DOHH2 (cell line): Measurements from ENCODE around the gene RFPL3.
A peak's percentile ranks its signal among the peaks of the same experiment; 100 is the strongest.

Experiments used
- H3F3A ChIP-seq: fragments of 200-600 bp; sonication (generic), shearing (Covaris generic); 2 replicates; pipeline ENCODE4 v1.6.0; 2016; ENCODE audit warnings: antibody characterized with exemption, mild to moderate bottlenecking; ENCODE audit not compliant: control insufficient read depth, insufficient read depth
- H3K27ac ChIP-seq: fragments of 200-600 bp; sonication (generic); 2 replicates; pipeline ENCODE4 v1.5.1; 2014; ENCODE audit warnings: low read depth, mild to moderate bottlenecking, low read length, moderate library complexity
- H3K27me3 ChIP-seq: fragments of 200-600 bp; sonication (generic); 2 replicates; pipeline ENCODE4 v1.6.1; 2014; ENCODE audit warnings: mild to moderate bottlenecking, low read length, mixed read lengths; ENCODE audit not compliant: control insufficient read depth
- H3K36me3 ChIP-seq: fragments of 200-600 bp; sonication (generic); 2 replicates; pipeline ENCODE4 v1.6.1; 2014; ENCODE audit warnings: mild to moderate bottlenecking, low read length, moderate library complexity, mixed read lengths; ENCODE audit not compliant: control insufficient read depth
- H3K4me1 ChIP-seq: fragments of 200-600 bp; sonication (generic); 2 replicates; pipeline ENCODE4 v1.6.1; 2014; ENCODE audit warnings: mild to moderate bottlenecking, low read length, mixed read lengths; ENCODE audit not compliant: control insufficient read depth
- H3K4me2 ChIP-seq: fragments of 200-600 bp; sonication (generic); 2 replicates; pipeline ENCODE4 v1.6.0; 2014; ENCODE audit warnings: mild to moderate bottlenecking, low read length, moderate library complexity
- H3K4me3 ChIP-seq: fragments of 200-600 bp; sonication (generic); 2 replicates; pipeline ENCODE4 v1.5.1; 2014; ENCODE audit warnings: mild to moderate bottlenecking, low read length, mixed read lengths
- H3K79me2 ChIP-seq: fragments of 200-600 bp; sonication (generic); 2 replicates; pipeline ENCODE4 v1.6.1; 2014; ENCODE audit warnings: mild to moderate bottlenecking, low read length, mixed read lengths; ENCODE audit not compliant: control insufficient read depth
- H3K9me2 ChIP-seq: fragments of 200-600 bp; sonication (generic); replicated peaks from 2 replicates; pipeline ENCODE4 v1.6.1; 2014; ENCODE audit warnings: mild to moderate bottlenecking, low read length, mixed read lengths; ENCODE audit not compliant: control insufficient read depth
- H3K9me3 ChIP-seq: fragments of 200-600 bp; sonication (generic); 2 replicates; pipeline ENCODE4 v1.6.1; 2014; ENCODE audit warnings: antibody characterized with exemption, low read length, mixed read lengths; ENCODE audit not compliant: control insufficient read depth, insufficient read depth
- H4K20me1 ChIP-seq: fragments of 200-600 bp; sonication (generic); 2 replicates; pipeline ENCODE4 v1.6.0; 2014; ENCODE audit warnings: low read depth, mild to moderate bottlenecking, antibody characterized with exemption, low read length, moderate library complexity; ENCODE audit not compliant: control insufficient read depth, insufficient read depth
- EZH2phosphoT487 ChIP-seq: fragments of 200-600 bp; sonication (generic); IDR thresholded peaks from 2 replicates; pipeline ENCODE4 v1.6.1; 2017; ENCODE audit warnings: borderline replicate concordance, mild to moderate bottlenecking, antibody characterized with exemption, low read length, moderate library complexity, mixed read lengths
- TF ChIP-seq, protein P1 (sequence below): fragments of 200-600 bp; sonication (generic); IDR thresholded peaks from one replicate; pipeline ENCODE4 v1.5.1; 2014; ENCODE audit warnings: antibody characterized with exemption, mild to moderate bottlenecking, low read depth, low read length; ENCODE audit not compliant: poor library complexity, severe bottlenecking

RFPL3 gene

DNA sequence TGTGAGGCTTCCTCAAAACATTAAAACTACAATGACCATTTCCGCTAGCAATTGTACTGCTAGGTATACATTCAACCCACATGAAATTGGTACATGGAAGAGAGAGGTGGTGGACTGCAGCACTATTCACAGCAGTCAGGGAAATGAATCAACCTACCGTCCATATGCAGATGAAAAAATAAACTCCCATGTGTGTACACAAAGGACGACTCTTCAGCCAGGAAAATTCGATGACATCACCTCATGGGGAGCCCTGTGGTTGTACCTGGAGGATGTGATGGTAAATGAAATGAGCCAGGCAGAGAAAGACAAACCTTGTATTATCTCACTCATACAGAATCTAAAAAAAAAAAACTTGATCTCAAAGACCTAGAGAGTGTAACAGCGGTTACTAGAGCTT, 23.3 kb downstream of the RFPL3 start:
- TF ChIP-seq EZH2phosphoT487: no peak
- TF ChIP-seq, protein P1, sequence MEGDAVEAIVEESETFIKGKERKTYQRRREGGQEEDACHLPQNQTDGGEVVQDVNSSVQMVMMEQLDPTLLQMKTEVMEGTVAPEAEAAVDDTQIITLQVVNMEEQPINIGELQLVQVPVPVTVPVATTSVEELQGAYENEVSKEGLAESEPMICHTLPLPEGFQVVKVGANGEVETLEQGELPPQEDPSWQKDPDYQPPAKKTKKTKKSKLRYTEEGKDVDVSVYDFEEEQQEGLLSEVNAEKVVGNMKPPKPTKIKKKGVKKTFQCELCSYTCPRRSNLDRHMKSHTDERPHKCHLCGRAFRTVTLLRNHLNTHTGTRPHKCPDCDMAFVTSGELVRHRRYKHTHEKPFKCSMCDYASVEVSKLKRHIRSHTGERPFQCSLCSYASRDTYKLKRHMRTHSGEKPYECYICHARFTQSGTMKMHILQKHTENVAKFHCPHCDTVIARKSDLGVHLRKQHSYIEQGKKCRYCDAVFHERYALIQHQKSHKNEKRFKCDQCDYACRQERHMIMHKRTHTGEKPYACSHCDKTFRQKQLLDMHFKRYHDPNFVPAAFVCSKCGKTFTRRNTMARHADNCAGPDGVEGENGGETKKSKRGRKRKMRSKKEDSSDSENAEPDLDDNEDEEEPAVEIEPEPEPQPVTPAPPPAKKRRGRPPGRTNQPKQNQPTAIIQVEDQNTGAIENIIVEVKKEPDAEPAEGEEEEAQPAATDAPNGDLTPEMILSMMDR: no peak
- H3F3A ChIP-seq: no peaks in the 10 kb centered on the region

DNA sequence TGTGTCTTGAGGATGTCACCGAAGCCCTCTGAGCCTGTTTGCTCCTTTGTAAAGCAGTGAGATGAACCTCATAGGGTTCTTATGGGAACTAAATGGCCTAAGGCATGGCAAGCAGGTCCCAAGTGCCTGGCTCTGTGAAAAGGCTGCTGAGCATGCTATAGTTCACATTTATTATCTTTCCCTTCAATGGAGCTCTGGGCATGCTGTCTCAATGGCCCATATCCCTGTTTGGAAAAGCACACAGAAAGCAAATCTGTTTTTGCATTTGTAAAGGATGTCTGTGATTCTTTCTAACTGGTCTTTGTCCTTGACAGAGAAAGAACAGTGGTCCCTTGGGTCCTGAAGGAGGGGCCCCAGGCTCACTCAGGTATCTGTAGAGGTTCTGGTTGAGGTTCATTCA, 28.0 kb downstream of the RFPL3 start:
- Histone ChIP-seq H4K20me1 (no peaks in the 10 kb centered on the region), H3K27me3 (no peaks in the 10 kb centered on the region), H3K4me2 (no peak overlapping the region), H3K9me3 (no peaks in the 10 kb centered on the region), H3K4me1 (no peaks in the 10 kb centered on the region), H3K4me3 (no peak overlapping the region), H3K27ac (no peak overlapping the region), H3K36me3 (peaks cover 31% of the 10 kb centered on the region), H3K79me2 (no peaks in the 10 kb centered on the region), H3K9me2 (no peaks in the 10 kb centered on the region), H3F3A (no peaks in the 10 kb centered on the region)
- no peak for TF ChIP-seq EZH2phosphoT487
- TF ChIP-seq, protein P1: no peak

More for the DNA sequence above, 23.3 kb downstream of the RFPL3 start:
- no peaks in the 10 kb centered on the region for H4K20me1 ChIP-seq
- H3K27ac ChIP-seq: no peak overlapping the region
- no peaks in the 10 kb centered on the region for H3K79me2 ChIP-seq
- H3K4me2 ChIP-seq: no peak overlapping the region
- no peaks in the 10 kb centered on the region for H3K27me3 ChIP-seq
- H3K36me3 ChIP-seq: peaks cover 5% of the 10 kb centered on the region; the same call in 1 of the 2 replicates
- no peaks in the 10 kb centered on the region for H3K4me1 ChIP-seq
- no peak overlapping the region for H3K4me3 ChIP-seq
- H3K9me2 ChIP-seq: no peaks in the 10 kb centered on the region
- H3K9me3 ChIP-seq: no peaks in the 10 kb centered on the region

DNA sequence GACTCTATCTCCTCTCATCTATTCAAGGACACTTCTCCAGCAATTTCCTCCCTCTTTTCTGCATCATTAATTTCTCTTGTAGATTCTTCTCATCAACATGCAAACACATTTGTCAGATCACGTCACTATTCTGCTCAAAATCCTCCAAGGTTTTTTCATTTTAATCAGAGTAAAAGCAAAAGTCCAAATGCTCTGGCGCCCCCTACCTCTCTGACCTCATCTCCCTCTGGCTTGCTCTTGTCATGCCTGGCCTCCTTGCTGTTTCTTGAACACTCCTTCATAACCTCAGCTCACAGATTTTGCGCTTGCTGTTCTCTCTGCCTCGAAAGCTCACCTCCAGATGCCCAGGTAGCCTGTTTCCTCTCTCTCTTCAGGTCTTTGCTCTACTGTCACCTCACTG, 32.0 kb downstream of the RFPL3 start:
- Histone ChIP-seq H3K9me2 (no peaks in the 10 kb centered on the region), H3K4me1 (no peaks in the 10 kb centered on the region), H3K9me3 (no peaks in the 10 kb centered on the region), H3K27ac (no peak overlapping the region), H3F3A (no peaks in the 10 kb centered on the region), H3K27me3 (no peaks in the 10 kb centered on the region), H3K4me3 (no peak overlapping the region), H3K36me3 (peaks cover 61% of the 10 kb centered on the region), H3K4me2 (no peak overlapping the region), H4K20me1 (no peaks in the 10 kb centered on the region), H3K79me2 (no peaks in the 10 kb centered on the region)
- TF ChIP-seq EZH2phosphoT487: no peak
- TF ChIP-seq, protein P1: peak; percentile 62
